Prostate gland (tissue), 2 donors: ENCODE data around the gene ABCE1.

Source experiments
- POLR2A ChIP-seq: fragments of 450-650 bp; IDR thresholded peaks from one replicate; pipeline ENCODE4 v1.6.1; 2016; ENCODE audit warnings: antibody characterized with exemption, mild to moderate bottlenecking
- POLR2AphosphoS5 ChIP-seq: sonication (generic); formaldehyde crosslinking; IDR thresholded peaks from one replicate; pipeline ENCODE4 v1.6.1; 2017; ENCODE audit warnings: antibody characterized with exemption
- TF ChIP-seq, protein P1 (sequence below), 4 experiments: fragments of 200-600 bp in 2 of 4; fragments of 450-650 bp in 2 of 4; sonication (generic) in 2 of 4; IDR thresholded peaks; 1 replicate in 3 of 4; 2 replicates in 1 of 4; pipeline ENCODE4 v1.5.1; 2016 to 2019; ENCODE audit warnings: antibody characterized with exemption in 4 of 4, mild to moderate bottlenecking in 2 of 4, moderate library complexity in 2 of 4

DNA sequence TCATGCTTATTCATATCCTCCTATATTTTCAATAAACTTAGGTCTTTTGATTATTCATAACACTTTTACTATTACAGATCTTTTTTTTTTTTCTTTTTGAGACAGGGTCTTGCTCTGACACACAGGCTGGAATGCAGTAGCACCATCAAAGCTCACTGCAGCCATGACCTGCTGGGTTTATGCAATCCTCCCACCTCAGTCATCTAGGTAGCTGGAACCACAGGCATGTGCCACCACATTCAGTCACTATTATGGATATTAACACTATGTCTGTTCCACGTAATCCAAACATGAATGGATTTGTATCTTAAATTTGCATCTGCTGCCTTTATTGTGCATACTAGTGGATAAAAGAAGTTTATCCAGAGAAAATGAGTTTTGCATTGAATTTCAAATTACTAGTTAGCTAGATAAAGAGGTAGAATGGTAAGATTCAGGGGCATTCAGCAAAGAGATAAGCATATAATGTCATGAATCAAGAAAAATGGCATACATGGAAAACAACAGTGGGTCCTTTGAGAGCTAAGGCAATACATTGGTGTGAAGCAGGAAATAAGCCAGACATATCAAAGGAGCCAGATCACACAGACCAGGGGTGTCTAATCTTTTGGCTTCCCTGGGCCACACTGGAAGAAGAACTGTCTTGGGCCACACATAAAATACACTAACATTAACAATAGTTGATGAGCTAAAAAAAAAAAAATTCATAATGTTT lies 14.1 kb upstream of the ABCE1 start:
- TF ChIP-seq, protein P1, sequence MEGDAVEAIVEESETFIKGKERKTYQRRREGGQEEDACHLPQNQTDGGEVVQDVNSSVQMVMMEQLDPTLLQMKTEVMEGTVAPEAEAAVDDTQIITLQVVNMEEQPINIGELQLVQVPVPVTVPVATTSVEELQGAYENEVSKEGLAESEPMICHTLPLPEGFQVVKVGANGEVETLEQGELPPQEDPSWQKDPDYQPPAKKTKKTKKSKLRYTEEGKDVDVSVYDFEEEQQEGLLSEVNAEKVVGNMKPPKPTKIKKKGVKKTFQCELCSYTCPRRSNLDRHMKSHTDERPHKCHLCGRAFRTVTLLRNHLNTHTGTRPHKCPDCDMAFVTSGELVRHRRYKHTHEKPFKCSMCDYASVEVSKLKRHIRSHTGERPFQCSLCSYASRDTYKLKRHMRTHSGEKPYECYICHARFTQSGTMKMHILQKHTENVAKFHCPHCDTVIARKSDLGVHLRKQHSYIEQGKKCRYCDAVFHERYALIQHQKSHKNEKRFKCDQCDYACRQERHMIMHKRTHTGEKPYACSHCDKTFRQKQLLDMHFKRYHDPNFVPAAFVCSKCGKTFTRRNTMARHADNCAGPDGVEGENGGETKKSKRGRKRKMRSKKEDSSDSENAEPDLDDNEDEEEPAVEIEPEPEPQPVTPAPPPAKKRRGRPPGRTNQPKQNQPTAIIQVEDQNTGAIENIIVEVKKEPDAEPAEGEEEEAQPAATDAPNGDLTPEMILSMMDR (IDR thresholded peaks at IDR 0.05), result no peak
- TF ChIP-seq POLR2A (no peak), POLR2AphosphoS5 (no peak)
